DND-41 (cell line): ENCODE results near the gene FRMD7.
A peak's percentile ranks its signal among the peaks of the same experiment; 100 is the strongest.

ENCODE experiments used
- ATAC-seq: fragments of 200-7000 bp; cut with Tn5 transposase; 3 replicates; pipeline ENCODE4 v1.9.1; 2021; ENCODE audit warnings: low read depth; ENCODE audit not compliant: insufficient read depth
- DNase-seq: peaks from one replicate; pipeline ENCODE4 v3.0.0-alpha.2; 2020
- H2AFZ ChIP-seq: 2 replicates; pipeline ENCODE4 v1.6.0; 2012; ENCODE audit warnings: low read depth, low read length
- H3K27ac ChIP-seq: 2 replicates; pipeline ENCODE4 v1.5.1; 2012; ENCODE audit warnings: low read length, inconsistent platforms
- H3K27me3 ChIP-seq: fragments of 200-600 bp; sonication (generic); 2 replicates; pipeline ENCODE4 v1.6.0; 2012; ENCODE audit warnings: low read length, mild to moderate bottlenecking, inconsistent platforms; ENCODE audit not compliant: insufficient read depth, poor library complexity
- H3K36me3 ChIP-seq: 2 replicates; pipeline ENCODE4 v1.5.1; 2012; ENCODE audit warnings: low read length, inconsistent platforms; ENCODE audit not compliant: insufficient read depth
- H3K4me1 ChIP-seq: 2 replicates; pipeline ENCODE4 v1.5.1; 2012; ENCODE audit warnings: mild to moderate bottlenecking, low read length; ENCODE audit not compliant: insufficient read depth
- H3K4me2 ChIP-seq: 2 replicates; pipeline ENCODE4 v1.6.0; 2012; ENCODE audit warnings: mild to moderate bottlenecking, moderate library complexity, low read length, inconsistent platforms; ENCODE audit not compliant: insufficient read depth
- H3K4me3 ChIP-seq, 2 experiments: fragments of 200-600 bp in 1 of 2; shearing (Covaris generic) in 1 of 2; 2 replicates each; pipeline ENCODE4 v1.5.1; 2012 to 2016; ENCODE audit warnings: inconsistent platforms in 2 of 2, low read length in 2 of 2, mild to moderate bottlenecking in 2 of 2, low read depth in 1 of 2, moderate library complexity in 1 of 2
- H3K79me2 ChIP-seq: 2 replicates; pipeline ENCODE4 v1.6.0; 2012; ENCODE audit warnings: low read length, inconsistent platforms; ENCODE audit not compliant: insufficient read depth
- H3K9ac ChIP-seq: 2 replicates; pipeline ENCODE4 v1.6.0; 2012; ENCODE audit warnings: low read depth, mild to moderate bottlenecking, inconsistent platforms, low read length, moderate library complexity
- H3K9me3 ChIP-seq: 2 replicates; pipeline ENCODE4 v1.5.1; 2012; ENCODE audit warnings: low read length, moderate library complexity, mild to moderate bottlenecking, inconsistent platforms; ENCODE audit not compliant: insufficient read depth, severe bottlenecking
- H4K20me1 ChIP-seq: 2 replicates; pipeline ENCODE4 v1.6.0; 2012; ENCODE audit warnings: low read length; ENCODE audit not compliant: insufficient read depth
- EZH2 ChIP-seq: IDR thresholded peaks from 3 replicates; pipeline ENCODE4 v1.6.1; 2012; ENCODE audit warnings: borderline replicate concordance, low read depth, mild to moderate bottlenecking, moderate library complexity, low read length, inconsistent platforms; ENCODE audit not compliant: severe bottlenecking
- TF ChIP-seq, protein P1 (sequence below): IDR thresholded peaks from 2 replicates; pipeline ENCODE4 v1.5.1; 2012; ENCODE audit warnings: borderline replicate concordance, low read length, moderate library complexity, mild to moderate bottlenecking; ENCODE audit not compliant: poor library complexity, severe bottlenecking; ENCODE audit errors: extremely low read depth

FRMD7 gene

DNA sequence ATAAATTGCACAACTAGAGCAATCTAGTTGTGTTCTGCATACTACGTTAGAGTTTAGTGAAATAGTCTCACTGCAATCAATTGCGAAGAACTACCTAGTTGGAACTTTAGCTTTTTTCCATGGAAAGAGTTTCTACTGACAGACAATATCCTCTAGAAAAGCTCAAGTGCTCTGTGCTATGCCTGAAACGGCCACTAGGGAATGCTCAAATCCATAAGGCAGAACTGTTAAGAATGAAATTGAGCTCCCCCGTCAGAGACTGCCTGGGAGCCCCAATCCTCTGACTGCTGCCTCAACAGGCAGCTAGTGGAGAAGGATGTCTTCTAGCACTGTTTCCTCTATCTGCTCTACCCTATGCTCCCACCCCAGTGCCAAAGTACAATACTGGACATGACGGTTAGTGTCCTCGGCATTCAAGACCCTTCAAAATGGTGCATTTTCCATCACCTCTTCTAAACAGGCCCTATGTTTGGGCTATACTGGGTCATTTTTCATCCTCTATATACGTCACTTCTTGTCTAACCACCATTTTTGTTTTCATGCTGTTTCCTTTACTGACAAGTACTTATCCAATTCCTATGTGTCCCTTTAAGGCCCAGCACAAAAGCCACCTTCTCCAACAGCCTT is 35.3 kb downstream of the FRMD7 start:
- Histone ChIP-seq H3K36me3 (no peaks in the 10 kb centered on the region), H3K9me3 (no peaks in the 10 kb centered on the region), H4K20me1 (no peaks in the 10 kb centered on the region), H3K79me2 (no peaks in the 10 kb centered on the region), H3K4me2 (no peak overlapping the region), H3K4me3 (no peak overlapping the region), H3K27ac (no peak overlapping the region), H3K9ac (no peak overlapping the region), H3K4me1 (no peaks in the 10 kb centered on the region), H2AFZ (no peak overlapping the region), H3K27me3 (no peaks in the 10 kb centered on the region)
- no peak for TF ChIP-seq EZH2
- TF ChIP-seq, protein P1, sequence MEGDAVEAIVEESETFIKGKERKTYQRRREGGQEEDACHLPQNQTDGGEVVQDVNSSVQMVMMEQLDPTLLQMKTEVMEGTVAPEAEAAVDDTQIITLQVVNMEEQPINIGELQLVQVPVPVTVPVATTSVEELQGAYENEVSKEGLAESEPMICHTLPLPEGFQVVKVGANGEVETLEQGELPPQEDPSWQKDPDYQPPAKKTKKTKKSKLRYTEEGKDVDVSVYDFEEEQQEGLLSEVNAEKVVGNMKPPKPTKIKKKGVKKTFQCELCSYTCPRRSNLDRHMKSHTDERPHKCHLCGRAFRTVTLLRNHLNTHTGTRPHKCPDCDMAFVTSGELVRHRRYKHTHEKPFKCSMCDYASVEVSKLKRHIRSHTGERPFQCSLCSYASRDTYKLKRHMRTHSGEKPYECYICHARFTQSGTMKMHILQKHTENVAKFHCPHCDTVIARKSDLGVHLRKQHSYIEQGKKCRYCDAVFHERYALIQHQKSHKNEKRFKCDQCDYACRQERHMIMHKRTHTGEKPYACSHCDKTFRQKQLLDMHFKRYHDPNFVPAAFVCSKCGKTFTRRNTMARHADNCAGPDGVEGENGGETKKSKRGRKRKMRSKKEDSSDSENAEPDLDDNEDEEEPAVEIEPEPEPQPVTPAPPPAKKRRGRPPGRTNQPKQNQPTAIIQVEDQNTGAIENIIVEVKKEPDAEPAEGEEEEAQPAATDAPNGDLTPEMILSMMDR: peak; percentile 73
- peak; percentile 54 for DNase-seq
- peak; percentile 74 for ATAC-seq

DNA sequence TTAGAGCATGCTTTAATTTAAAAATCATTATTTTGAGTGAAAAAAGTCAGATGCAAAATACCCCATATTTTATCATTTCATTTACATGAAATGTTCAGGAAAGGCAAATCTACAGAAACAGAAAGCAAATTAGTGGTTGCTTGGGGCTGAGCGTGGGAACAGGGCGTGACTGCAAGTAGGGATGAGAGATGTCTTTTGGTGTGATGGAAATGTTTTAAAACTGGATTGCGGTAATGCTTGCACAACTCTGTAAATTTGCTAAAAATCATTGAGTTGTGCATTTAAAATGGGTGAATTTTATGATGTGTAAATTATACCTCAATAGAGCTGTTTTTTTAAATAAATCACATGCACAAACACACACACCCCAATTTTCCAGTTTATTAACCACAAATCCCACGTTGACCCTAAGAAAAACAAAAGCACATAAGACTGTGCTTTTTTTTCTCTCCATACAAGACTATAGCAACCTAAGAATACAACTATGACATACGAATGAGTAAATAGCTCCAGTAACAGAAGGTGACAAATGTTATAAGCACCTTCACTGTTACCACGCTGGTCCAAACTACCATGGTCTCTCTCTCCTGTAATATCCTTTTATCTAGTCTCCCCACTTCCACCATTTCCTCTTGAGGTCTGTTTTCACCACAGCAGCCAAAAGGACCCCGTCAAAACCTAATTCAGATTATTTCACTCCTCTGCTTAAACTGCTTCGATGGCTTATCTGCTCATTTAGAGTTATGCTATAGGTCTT is 37.2 kb downstream of the FRMD7 start:
- Histone ChIP-seq H3K27ac (no peak overlapping the region), H3K9ac (no peak overlapping the region), H3K4me2 (no peak overlapping the region), H2AFZ (no peak overlapping the region), H3K79me2 (no peaks in the 10 kb centered on the region), H3K27me3 (no peaks in the 10 kb centered on the region), H3K9me3 (no peaks in the 10 kb centered on the region), H3K4me1 (no peaks in the 10 kb centered on the region), H4K20me1 (no peaks in the 10 kb centered on the region), H3K4me3 (no peak overlapping the region), H3K36me3 (no peaks in the 10 kb centered on the region)
- no peak for DNase-seq
- no peak for TF ChIP-seq EZH2
- TF ChIP-seq, protein P1: no peak
- peak; percentile 67 for ATAC-seq

DNA sequence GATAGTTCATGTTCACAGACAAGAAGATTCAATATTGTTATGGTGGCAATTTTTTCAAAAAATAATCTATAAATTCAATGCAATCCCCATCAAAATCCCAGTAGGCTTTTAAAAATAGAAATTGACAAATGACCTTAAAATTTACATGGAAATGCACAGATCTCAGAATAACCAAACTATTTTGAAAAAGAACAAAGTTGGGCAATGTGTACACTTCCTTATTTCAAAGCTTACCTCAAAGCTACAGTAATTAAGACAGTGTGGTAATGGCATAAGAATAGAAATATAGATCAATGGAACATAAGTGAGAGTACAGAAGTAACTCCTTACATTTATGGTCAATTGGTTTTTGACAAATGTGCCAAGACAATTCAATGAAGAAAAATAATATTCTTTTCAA is 39.0 kb downstream of the FRMD7 start:
- Histone ChIP-seq H3K27ac (no peak overlapping the region), H3K4me2 (no peak overlapping the region), H3K4me1 (no peaks in the 10 kb centered on the region), H3K9me3 (no peaks in the 10 kb centered on the region), H3K27me3 (no peaks in the 10 kb centered on the region), H3K9ac (no peak overlapping the region), H3K36me3 (no peaks in the 10 kb centered on the region), H2AFZ (no peak overlapping the region), H3K4me3 (no peak overlapping the region), H3K79me2 (no peaks in the 10 kb centered on the region), H4K20me1 (no peaks in the 10 kb centered on the region)
- no peak for DNase-seq
- TF ChIP-seq EZH2: no peak
- TF ChIP-seq, protein P1: no peak
- no peak for ATAC-seq
